Hepatocyte (in vitro differentiated cells): ENCODE measurements around the gene RNF152.

ENCODE experiments used
- CTCF ChIP-seq: fragments of 200-600 bp; sonication (generic); IDR thresholded peaks from 2 replicates; pipeline ENCODE4 v1.5.1; 2016; ENCODE audit warnings: antibody characterized with exemption, mild to moderate bottlenecking; ENCODE audit not compliant: poor library complexity
- EZH2phosphoT487 ChIP-seq: fragments of 200-600 bp; sonication (generic); IDR thresholded peaks from one replicate; pipeline ENCODE4 v1.6.1; 2018; ENCODE audit warnings: antibody characterized with exemption, mild to moderate bottlenecking, low read depth, moderate library complexity; ENCODE audit not compliant: unreplicated experiment, severe bottlenecking

GRCh38 chr18:61889541-61889940 lies 3.3 kb downstream of the RNF152 start:
- TF ChIP-seq CTCF (no peak), EZH2phosphoT487 (no peak)
